ENCODE data around the gene JAZF1.

GRCh38 chr7:28048694-28049093, 131.9 kb downstream of the JAZF1 start:
- TF ChIP-seq CTCF (IDR thresholded peaks at IDR 0.05), result no peak
- no peak for TF ChIP-seq POLR2A (IDR thresholded peaks at IDR 0.05; ENCODE audit: low read depth)
